ENCODE results near the gene VEGFC.

VEGFC gene

DNA sequence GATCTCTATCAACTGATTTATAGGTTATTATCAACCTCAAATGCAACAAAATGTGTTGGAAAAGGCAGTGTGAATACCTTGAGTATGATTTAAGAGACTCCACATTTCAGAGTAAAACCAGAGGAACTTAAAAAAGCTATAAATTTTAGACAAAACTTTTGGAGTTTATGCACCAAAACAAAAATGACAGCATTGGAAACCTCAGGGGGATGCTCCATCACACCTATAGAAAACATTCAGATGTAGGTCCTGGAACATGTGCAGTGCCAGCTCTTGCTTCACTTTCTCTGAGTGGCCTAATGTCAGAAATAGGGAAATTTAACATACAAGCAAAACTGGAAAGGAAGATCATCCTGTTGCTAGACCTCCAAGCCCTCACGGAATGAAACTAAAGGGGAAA, 5.8 kb upstream of the VEGFC start:
- DNase-seq (ENCODE audit: low spot score) = no peak

DNA sequence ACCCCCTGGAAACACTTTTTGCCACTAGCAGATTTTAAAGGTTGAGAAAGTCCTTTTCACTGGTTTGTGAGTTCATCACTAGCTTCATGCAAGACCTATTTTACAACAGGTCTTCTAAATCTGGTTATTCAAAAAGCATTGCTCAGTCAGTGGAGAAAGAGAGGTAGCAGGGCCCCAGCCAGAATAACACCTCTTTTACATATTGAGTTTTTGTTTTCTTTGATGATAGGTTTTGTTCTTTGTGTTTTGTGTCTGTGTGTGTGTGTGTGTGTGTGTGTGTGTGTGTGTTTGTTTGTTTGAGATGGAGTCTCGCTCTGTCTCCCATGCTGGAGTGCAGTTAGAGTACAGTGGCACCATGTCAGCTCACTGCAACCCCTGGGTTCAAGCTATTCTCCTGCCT, 2.7 kb upstream of the VEGFC start:
- DNase-seq (ENCODE audit: low spot score) = no peak

DNA sequence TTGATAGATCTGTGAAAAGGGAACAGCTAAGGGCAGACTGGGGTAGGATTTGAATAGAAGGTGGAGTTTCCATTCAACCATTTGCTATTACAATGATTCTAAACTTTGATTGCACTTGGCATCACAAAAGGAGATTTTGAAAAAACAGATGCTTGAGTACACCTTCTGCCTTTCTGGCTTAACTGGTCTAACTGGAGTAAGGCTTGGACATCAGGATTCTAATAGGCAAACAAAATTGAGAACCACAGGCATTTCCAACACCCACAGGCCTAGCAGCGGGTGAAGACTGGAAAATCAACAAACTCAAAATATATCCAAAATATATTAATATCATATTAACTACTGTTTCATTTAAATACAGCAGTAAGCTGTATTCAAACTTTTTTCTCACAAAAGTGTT, 1.9 kb upstream of the VEGFC start:
- no peak for DNase-seq (ENCODE audit: low spot score)

DNA sequence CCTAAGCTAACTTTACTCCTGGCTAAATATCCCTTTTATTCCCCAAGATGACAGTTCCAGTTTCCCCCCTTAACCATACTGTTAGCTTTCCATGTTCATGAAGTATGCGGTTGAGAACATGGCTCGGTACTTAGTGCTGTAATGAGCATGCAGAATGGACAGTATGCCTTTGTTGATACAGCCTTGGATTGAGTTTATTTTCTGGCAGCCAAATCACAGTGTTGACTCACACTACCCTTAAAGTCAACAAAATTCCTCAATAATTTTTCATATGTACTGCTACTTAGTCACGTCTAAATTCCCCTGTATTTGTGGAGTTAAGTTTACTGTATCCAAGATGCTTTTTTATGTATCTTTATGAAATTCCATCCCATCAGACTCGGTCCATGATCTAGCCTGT, 1.4 kb upstream of the VEGFC start:
- DNase-seq (ENCODE audit: low spot score) = no peak

DNA sequence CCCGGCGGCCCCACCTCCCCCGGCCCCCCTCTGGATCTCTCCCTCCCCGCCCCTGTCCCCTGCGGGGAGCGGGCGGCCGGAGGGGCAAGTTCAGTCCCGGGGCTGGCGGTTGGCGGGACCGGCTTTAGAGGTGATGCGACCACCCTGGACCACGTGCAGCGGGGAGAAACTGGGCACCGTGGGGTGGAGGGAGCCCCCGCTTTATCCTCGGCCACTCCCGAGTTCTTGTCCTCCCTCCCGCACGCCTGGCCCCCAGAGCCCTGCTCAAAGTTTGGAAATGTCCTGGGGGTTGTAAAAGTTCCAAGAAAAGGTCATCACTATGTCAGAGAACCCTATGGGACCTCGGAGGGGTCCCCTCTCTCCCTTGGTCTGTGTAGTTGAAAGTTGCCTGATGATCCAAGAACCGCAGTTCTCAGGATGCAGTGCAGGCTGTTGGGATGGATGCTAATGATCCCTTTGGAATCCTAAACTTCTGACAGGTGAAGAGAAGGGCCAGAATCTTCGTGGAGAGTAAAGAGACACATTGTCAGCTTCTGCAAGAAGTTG, 411 bp upstream of the VEGFC start:
- DNase-seq (ENCODE audit: low spot score) = no peak

DNA sequence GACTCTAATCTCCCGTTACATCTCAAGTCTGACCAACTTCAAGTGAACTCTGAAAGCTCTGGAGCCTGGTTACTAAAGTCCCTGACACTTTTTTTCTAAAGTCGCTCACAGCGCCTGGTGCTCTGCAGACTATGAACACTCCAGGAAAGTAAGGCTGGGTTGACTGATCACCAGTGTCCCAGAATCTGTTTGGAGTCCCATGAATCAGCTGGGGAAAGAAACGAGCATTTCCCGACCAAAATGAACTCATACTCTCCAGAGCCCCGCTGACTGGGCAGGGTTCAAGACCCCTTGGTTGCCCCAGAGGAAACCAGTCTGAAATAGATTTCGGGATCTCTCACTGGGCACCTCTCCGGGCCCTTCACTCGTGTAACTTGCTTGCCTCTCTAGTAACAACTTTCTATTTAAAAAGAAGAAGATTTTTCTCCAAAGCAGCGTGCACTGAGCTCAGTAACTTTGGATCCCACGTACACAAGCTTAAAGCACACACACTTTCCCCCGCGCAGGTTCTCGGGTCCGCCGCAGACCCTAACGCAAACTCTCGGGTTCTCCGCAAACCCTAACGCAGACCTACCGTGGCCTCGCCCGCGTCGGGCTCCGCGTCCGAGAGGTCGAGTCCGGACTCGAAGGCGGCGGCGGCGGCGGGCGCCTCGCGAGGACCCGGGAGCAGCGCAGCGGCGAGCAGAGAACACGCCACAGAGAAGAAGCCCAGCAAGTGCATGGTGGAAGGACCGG, 964 bp downstream of the VEGFC start:
- no peak for DNase-seq (ENCODE audit: low spot score)

DNA sequence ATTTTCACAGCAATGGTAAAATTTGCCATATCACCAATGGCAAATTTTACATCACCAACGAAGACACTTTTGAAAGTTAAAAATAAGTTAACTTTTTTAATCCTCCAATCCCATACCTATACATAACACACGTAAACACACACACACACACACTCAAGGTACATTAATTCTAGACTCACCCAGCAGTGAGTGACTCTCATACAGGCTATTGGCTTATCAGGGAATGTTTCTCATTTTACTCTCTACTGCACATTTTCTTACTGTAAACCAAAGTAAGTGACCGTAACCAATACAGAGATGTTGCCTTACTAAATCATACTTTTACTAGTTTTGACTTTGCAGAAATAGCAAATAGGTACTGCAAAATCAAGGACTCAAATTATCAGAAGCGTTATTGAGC, 2.3 kb downstream of the VEGFC start:
- DNase-seq (ENCODE audit: low spot score) = no peak

DNA sequence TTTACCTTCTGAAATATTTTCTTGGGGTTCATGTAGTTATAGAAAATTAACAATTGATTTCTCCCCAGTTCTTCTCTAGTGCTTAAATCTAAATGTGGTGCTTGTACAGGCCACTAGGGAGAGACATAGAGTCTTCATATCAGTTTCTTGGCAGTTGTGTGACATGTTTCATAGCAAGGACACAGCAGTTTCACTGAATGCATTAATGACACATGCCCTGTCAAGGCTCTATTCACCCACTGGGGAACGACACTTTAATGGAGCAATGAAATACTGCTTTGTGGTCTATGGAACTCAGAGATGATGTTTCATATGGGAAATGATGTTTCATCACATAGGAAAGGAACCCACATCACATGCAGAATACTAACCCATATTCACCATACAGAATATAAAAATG, 2.8 kb downstream of the VEGFC start:
- DNase-seq (ENCODE audit: low spot score) = peak; percentile 36

DNA sequence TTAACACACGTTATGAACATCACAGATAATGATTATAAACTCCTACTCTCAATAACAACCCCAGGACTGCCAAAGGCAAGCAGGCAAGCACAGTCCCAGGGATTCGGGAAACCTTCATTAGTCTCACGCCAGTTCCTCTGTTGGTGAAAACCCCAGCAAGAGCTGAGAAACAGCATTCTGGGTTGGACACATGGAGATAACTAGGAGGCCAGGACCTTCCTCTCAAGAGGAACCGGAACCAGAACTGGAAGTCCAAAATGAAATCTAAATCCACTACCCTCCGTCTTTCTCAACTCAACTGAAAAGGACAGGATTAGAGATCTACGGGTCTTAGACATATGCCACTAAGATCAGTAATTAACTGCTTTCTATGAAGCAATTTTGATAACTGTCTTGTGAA, 3.8 kb downstream of the VEGFC start:
- DNase-seq (ENCODE audit: low spot score) = no peak

DNA sequence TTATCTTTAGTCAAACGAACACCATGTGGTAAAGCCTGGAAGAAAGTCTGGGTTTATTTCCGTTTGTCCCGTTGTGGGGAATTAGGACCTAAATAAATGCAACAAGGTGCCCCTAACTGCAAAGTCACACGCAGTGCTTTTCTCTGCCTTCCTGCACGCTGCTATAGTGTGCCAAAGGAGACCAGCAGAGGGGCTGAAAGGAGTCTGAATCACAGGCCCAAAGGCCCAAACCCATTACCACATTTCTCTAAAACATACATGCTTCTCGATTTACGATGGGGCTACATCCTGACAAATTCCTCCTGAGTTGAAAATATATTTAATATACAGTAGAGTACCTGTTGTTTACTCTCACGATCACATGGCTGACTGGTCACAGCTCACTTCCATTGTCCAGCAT, 4.5 kb downstream of the VEGFC start:
- DNase-seq (ENCODE audit: low spot score) = no peak

DNA sequence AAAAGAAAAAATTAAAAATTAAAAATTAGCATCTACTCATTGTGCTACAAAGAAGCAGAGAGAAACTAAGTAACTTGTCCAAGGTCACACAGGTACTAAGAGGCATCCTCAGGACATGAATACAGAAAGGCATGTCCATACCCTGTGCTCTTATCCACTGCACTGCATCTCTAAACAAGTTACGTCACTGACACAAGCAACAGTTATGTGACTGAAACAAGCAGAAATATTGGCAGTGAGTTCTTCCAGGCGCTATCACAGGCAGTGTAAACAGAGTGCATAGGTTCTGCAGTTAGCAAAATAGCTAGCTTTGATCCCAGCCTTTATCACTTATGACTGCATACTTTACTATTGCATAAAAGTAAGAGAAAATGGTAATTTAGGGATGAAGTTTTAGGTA, 7.9 kb downstream of the VEGFC start:
- no peak for DNase-seq (ENCODE audit: low spot score)

DNA sequence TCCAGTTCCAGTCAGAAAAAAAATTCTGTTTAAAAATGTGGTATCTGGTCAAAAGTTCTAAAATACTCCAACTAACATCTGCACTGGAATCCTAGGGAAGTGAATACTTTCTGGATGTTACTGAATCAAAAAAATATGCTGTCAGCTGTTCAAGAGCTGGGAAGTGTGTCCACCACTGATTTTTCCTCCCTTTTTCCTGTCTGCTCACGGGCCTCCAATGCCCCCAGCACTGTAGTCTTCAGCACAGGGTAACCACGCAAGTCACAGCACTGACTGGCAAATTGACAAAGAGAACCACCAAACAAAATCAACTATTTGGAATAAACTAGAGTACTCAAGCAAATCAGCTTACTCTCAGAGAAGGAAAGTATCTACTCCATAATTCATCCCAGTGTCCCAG, 9.9 kb downstream of the VEGFC start:
- no peak for DNase-seq (ENCODE audit: low spot score)

DNA sequence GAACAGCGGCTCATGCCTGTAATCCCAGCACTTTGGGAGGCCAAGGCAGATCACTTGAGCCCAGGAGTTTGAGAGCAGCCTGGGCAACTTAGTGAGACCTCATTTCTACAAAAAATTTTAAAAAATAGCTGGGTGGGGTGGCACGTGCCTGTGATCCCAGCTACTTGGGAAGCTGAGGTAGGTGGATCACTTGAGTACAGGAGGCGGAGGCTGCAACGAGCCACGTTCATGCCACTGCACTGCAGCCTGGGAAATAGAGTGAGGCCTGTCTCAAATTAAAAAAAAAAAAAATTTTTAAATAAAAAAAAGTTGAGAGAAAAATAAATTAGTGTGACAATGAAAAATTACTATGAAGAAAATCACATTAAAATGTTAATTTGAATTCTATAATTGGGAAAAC, 10.5 kb downstream of the VEGFC start:
- no peak for DNase-seq (ENCODE audit: low spot score)

DNA sequence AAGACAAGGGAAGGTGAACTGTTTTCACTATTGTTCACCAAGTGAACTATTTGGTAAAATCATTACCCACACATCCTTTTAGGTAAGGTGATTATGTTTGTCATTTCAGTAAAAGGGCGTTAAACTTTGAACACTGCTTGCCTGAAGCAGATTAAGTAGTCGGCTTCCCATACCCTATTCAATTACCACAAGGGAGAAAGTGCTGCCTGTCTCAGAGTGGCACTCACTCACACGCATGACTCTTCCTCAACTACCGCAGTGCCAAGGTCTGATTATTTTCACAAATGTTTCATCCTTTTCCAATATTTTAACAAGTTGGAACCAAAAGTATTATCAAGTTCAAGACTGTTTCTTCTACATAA, 11.0 kb downstream of the VEGFC start:
- DNase-seq (ENCODE audit: low spot score) = no peak

DNA sequence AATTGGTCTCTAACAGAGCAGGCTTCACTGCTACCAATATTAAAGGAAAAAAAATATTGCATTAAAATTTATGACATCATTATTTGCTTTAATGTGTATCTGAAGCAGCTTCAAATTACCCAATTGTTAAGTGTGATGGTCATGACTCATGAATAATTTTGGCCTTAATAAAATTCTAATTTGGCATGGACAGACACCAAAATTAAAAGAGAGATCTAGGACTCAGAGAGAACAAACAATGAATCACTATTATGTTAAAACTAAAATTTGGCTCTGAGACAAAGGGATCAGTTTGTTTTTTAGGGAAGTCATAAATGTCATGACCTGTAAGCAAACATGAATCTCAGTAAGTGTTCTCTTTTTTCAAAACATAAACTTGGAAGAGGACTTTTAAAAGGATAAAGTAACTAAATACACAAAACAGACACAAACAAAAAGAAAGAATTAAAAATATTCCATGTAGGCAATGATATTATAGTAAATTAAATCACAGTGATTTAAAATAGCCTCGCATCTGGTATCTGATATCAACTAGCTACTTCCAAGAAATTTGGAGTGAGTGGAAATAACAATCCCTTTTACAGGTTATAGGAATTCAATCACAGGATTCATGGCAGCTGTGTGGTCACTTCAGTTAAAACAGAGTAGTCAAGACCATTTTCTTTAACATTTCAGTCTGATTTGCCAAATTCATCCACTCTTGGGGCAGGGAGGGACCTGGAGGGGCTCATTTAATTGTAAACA, 11.6 kb downstream of the VEGFC start:
- DNase-seq (ENCODE audit: low spot score) = no peak

DNA sequence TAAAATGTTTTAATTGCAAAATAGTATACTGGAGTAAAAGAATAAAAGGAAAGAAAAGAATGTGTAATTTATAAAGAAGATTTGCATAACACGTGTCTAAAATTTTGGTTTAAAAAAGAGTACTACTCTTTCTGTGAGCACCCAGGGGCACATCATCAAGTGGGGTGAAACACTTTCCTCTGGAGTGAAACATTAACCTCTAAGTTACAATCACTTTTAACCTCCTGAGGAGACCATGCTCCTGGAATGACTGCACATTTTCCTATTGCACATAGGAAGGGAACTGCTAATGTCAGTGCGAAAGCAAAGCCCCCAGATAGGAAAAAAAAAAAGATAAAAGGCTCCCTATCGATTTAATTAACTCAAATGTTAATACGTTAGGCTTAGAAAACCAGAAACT, 13.3 kb downstream of the VEGFC start:
- no peak for DNase-seq (ENCODE audit: low spot score)

DNA sequence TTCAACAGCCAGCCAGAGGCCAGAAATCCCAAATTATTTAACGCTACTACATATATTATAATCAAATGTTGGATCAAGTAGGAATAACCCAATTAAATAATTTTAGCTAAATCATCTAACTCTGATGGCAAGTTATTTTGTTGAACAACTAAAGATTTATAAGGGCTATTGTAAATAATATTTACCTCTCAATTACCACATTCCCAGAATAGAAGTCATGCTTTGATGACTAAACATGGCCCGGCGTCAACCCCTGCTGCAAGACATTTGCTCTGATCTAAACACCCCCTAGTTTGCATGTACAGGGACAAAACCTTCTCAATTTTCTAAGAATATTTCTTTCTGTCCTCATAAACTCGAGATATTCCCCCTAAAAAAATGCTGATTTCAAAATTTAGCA, 14.2 kb downstream of the VEGFC start:
- DNase-seq (ENCODE audit: low spot score) = no peak

DNA sequence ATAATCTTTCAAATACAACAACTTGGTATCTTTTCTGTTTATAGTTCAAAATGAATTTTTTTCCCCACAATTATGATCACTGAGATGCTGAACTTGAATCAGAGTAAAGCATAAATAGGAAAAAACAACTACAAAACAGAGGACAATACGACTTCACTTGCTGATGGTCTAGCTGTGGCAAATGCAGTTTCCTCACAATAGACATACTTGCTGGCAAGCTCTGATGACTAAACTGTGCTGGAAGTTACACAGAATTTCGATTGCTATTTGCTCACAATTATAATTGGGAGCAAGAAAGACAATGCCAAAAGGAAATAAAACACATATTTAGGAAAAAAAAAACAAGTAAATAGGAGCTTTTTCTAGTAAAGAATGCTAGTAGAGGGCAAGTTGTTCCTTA, 14.7 kb downstream of the VEGFC start:
- no peak for DNase-seq (ENCODE audit: low spot score)

DNA sequence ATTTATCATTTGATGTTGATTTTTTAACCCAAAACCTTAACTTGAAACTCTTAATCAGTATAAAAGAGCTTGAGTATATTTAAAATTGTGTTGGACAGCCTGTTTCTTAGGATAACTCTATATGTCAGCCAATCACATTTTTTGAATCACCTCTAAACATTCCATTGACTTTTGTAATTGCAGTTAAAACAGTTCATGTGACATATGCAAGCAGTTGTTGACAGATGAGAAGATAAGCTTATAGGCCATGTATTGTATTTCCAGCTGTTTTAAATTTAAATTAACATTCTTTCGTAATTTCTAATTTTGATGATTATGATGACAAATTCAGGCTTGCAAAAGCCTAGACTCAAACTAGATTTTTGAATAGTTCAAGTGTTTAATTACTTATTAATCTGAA, 17.4 kb downstream of the VEGFC start:
- no peak for DNase-seq (ENCODE audit: low spot score)

DNA sequence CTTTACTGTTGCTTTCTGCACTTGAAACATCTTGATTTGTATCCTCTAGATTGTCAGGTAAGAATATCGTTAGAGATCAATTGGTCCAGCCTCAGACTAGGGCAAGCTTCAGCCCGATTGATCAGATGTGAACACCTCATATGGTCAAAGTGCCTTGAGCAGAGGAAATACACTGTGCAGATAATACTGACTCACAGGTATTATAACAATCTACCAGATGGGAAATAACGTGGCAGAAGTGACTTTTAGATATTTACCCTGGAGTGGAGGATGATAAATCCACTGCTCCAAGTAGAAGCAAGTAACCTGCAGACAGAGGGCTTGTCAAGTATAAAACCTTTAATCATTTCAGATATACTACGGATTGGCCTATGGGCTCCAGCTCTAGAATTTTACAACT, 17.9 kb downstream of the VEGFC start:
- DNase-seq (ENCODE audit: low spot score) = no peak

DNA sequence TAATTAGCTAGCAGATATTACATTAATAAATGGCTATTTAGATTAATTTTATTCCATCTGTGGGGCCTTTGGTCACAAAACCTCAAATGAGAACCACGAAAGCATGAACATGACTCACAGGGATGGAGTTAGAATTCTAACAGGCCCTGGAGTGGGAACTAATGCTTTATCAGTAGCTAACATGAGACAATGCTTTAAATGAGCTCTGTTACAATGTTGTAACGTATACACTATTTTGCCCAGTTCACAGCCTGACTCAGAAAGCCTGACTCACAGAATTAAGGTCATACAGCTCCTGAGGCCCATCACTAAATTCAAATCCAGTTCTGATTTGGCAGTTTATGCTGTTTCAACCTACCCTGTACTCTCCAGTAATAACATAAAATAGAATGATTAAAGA, 23.2 kb downstream of the VEGFC start:
- DNase-seq (ENCODE audit: low spot score) = no peak

DNA sequence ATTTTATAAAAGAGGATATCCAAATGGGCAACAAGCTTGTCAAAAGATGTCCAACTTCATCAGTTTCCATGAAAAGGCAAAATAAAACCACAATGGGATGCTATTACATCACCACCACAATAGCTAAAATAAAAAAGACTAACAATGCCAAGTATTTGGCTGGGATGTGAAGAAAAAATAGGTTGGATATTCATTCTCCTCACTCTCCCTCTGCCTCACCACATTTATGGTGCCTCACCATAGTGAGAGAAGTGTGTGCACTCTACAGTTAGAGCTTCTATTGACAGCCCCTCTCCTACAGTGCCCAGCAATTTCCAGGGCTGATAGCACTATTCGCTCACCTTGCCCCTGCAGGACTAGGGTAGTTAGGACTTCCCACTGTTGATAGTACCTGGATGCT, 25.5 kb downstream of the VEGFC start:
- no peak for DNase-seq (ENCODE audit: low spot score)

DNA sequence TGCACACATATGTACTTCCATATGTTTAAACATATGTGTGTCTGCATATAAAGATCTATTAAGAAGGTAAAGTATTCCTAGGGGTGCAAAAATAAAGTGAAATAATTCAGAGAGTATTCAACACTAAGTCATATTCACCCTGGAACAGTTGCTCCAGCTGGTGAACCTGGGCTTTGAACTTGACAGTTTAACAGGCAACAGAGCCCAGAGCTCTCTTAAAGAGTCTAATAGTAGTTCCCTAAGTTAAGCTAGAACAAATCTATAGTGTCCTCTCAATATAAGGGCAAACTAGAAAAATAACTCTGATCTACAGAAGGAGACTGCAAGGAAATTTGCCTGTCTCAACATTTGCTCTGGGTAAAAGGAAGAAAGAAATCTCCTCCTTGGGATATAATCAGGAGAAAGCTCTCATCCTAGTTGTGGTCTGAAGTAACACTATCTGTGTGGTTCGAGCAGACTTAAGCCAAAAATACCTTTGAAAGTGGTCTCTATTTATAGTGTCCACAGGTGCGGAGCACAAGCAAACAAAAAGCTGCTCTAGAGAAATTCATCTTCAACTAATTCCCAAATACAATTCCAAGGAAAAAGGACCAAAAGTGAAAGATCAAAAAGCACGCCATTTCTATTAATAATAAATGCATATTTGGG, 29.9 kb downstream of the VEGFC start:
- no peak for DNase-seq (ENCODE audit: low spot score)

Data from globus pallidus (tissue), 1 donor.